Stomach smooth muscle (tissue), 2 donors: ENCODE data around the gene NT5E.
"Not testable (repeated sequence)": the region's sequence is repeated elsewhere in the genome, so short reads cannot be mapped to it uniquely, and the experiment has no call there.

Experiments used
- H3K27ac ChIP-seq: one replicate; pipeline ENCODE4 v1.7.0; 2013; ENCODE audit warnings: mild to moderate bottlenecking, low read length, inconsistent platforms
- H3K27me3 ChIP-seq, 2 donors: one replicate each; pipeline ENCODE4 v1.7.0; 2013; ENCODE audit warnings: low read length in 2 of 2; ENCODE audit not compliant: insufficient read depth in 2 of 2, control insufficient read depth in 1 of 2
- H3K36me3 ChIP-seq, 2 donors: one replicate each; pipeline ENCODE4 v1.7.0; 2013; ENCODE audit warnings: low read length in 2 of 2; ENCODE audit not compliant: control insufficient read depth in 2 of 2, insufficient read depth in 2 of 2
- H3K4me1 ChIP-seq: one replicate; pipeline ENCODE4 v1.7.0; 2013; ENCODE audit warnings: low read length; ENCODE audit not compliant: control insufficient read depth, insufficient read depth
- H3K4me3 ChIP-seq, 2 donors: one replicate each; pipeline ENCODE4 v1.7.0; 2013; ENCODE audit warnings: low read length in 2 of 2
- H3K9ac ChIP-seq, 2 donors: one replicate each; pipeline ENCODE4 v1.7.0; 2013; ENCODE audit warnings: low read length in 2 of 2, mild to moderate bottlenecking in 1 of 2
- H3K9me3 ChIP-seq, 2 donors: one replicate each; pipeline ENCODE4 v1.7.0; 2013; ENCODE audit warnings: low read length in 2 of 2; ENCODE audit not compliant: control insufficient read depth in 2 of 2
- donor health status: healthy.
- donor health status: Pancreatic carcinoma.

The NT5E gene

DNA sequence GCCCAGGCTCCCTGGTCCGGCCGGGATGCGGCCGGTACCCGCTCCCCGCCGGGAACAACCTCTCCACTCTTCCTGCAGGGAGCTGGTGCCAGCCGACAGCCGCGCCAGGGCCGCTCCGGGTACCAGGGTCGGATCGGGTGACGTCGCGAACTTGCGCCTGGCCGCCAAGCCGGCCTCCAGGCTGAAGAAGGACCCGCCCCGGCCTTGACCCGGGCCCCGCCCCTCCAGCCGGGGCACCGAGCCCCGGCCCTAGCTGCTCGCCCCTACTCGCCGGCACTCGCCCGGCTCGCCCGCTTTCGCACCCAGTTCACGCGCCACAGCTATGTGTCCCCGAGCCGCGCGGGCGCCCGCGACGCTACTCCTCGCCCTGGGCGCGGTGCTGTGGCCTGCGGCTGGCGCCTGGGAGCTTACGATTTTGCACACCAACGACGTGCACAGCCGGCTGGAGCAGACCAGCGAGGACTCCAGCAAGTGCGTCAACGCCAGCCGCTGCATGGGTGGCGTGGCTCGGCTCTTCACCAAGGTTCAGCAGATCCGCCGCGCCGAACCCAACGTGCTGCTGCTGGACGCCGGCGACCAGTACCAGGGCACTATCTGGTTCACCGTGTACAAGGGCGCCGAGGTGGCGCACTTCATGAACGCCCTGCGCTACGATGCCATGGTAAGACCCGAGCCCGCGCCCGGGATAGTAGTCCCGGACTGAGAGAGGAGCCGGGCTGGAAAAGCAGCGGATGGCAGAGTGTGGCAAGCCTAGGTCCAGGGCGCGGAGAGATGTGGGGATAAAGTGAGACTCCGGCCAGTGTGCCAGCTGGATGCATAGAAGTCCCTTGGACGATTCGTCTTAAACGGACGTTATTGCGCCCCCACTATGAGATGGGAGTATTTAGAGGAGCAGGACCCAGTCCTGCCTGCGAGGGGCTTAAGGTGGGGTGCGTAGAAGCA lies at the start of gene NT5E:
Gene NT5E (plus strand): TSS at position 266 of the 942 bp plus-strand sequence. CDS start 57 bp downstream, at position 323.
- Histone ChIP-seq H3K27me3 (no peaks in the 10 kb centered on the region), H3K4me1 (peaks cover 15% of the 10 kb centered on the region), H3K4me3 (peak within 1 kb of the TSS; percentile 88 to 95), H3K36me3 (no peaks in the 10 kb centered on the region), H3K9ac (peak within 1 kb of the TSS; percentile 76 to 83), H3K27ac (peak within 1 kb of the TSS; percentile 82), H3K9me3 (no peaks in the 10 kb centered on the region)

- Histone ChIP-seq H3K4me1 (no peaks in the 10 kb centered on the region), H3K36me3 (no peaks in the 10 kb centered on the region), H3K9ac (no peak overlapping the region), H3K27me3 (no peaks in the 10 kb centered on the region), H3K27ac (no peak overlapping the region), H3K9me3 (no peaks in the 10 kb centered on the region), H3K4me3 (no peak overlapping the region)
These were observed 49.6 kb upstream of the NT5E start for GRCh38 chr6:85400331-85400730.

GRCh38 chr6:85401186-85402021 lies 48.5 kb upstream of the NT5E start:
- Histone ChIP-seq H3K4me3 (no peak overlapping the region), H3K27me3 (no peaks in the 10 kb centered on the region), H3K9me3 (no peaks in the 10 kb centered on the region), H3K4me1 (no peaks in the 10 kb centered on the region), H3K9ac (no peak overlapping the region), H3K36me3 (no peaks in the 10 kb centered on the region), H3K27ac (no peak overlapping the region)

GRCh38 chr6:85402071-85402470 lies 47.8 kb upstream of the NT5E start:
- H3K9ac ChIP-seq = no peak overlapping the region
- H3K27me3 ChIP-seq = no peaks in the 10 kb centered on the region
- H3K4me3 ChIP-seq = no peak overlapping the region
- H3K4me1 ChIP-seq = no peaks in the 10 kb centered on the region
- no peaks in the 10 kb centered on the region for H3K9me3 ChIP-seq
- no peak overlapping the region for H3K27ac ChIP-seq
- no peaks in the 10 kb centered on the region for H3K36me3 ChIP-seq

DNA sequence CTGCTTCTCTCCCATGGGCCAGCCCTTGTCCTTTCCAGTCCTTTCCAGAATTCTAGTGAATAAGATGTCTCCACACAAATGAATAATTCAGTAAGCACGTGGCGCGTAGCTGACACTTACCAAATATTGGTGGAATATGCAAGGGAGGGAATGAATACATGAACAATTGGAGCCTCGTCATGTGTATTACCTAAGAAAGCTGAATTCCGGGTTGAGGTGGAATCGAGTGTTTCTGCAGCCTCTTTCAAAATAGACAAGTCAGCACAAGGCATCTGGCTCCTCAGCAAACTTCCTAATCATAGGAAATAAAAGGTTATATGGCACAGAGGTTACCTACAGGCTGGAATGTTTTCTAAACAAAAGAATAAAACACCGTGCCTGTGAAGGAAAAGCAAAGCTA lies 47.0 kb upstream of the NT5E start:
- no peaks in the 10 kb centered on the region for H3K9me3 ChIP-seq
- H3K4me3 ChIP-seq = no peak overlapping the region
- no peak overlapping the region for H3K27ac ChIP-seq
- no peaks in the 10 kb centered on the region for H3K27me3 ChIP-seq
- no peaks in the 10 kb centered on the region for H3K36me3 ChIP-seq
- H3K9ac ChIP-seq = no peak overlapping the region
- no peaks in the 10 kb centered on the region for H3K4me1 ChIP-seq

DNA sequence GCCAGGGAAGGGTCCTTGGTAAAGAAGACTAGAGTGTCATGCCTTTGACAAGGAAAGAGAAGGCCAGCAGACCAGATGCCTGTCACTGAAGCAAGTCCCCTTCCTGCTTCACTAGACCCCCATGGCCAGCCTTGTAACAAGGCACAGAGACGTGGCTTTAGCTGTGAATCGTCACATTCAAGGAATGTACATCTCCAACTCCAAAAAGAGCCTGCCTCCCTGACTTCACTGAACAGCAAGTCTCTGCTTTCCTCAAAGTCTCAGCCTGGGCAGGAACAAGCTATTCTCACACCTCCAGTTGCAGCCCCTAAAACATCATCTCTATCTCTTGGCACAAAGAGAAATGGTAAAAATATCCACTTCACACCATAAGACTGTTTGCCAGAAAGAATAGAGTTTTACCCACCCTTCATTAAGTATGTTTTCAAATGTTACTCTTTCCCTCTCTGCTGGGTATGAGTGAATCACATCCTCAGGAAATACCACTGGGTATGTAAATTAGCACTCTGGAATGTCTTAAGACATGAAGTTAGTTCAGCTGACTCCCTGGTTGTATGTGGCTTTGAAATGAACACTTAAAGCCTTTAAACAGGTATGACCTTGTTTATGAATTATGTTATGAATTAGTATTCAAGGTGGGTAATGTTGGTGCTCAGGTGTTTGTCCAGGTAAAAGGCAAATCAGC lies 46.4 kb upstream of the NT5E start:
- no peak overlapping the region for H3K9ac ChIP-seq
- H3K9me3 ChIP-seq = no peaks in the 10 kb centered on the region
- H3K27me3 ChIP-seq = no peaks in the 10 kb centered on the region
- H3K36me3 ChIP-seq = no peaks in the 10 kb centered on the region
- H3K4me3 ChIP-seq = no peak overlapping the region
- no peak overlapping the region for H3K27ac ChIP-seq
- no peaks in the 10 kb centered on the region for H3K4me1 ChIP-seq

GRCh38 chr6:85404016-85404563 lies 45.8 kb upstream of the NT5E start:
- not testable (repeated sequence) for H3K4me3 ChIP-seq, H3K4me1 ChIP-seq, H3K27ac ChIP-seq, H3K27me3 ChIP-seq, H3K9ac ChIP-seq, H3K36me3 ChIP-seq, H3K9me3 ChIP-seq

DNA sequence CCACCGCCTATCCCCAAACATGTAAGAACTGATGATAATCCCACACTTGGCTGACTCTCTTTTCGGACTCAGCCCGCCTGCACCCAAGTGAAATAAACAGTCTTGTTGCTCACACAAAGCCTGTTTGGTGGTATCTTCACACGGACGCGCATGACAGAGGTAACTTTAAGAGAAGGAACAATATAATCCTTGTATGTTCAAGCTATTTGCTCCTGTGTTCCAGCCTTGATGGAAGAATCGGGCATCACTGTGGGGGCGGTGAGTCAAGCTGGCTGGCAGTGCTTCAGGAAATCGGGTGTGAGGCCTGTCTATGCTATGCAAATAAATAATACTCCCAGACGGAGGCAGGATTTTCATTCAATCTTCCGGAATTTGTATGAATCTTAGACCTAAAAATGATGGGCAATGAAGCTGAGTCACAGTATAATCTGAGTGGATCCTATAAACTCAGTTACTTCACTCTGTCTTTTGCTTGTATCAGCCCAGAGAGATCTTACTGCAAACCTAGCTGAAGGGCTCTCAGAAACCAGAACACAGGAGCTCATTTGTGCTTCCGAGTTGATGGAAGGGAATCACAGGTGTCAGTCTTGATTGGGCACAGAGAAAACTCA lies 45.2 kb upstream of the NT5E start:
- no peaks in the 10 kb centered on the region for H3K9me3 ChIP-seq
- H3K4me1 ChIP-seq = no peaks in the 10 kb centered on the region
- H3K27me3 ChIP-seq = no peaks in the 10 kb centered on the region
- H3K9ac ChIP-seq = no peak overlapping the region
- H3K36me3 ChIP-seq = no peaks in the 10 kb centered on the region
- H3K4me3 ChIP-seq = no peak overlapping the region
- H3K27ac ChIP-seq = no peak overlapping the region

DNA sequence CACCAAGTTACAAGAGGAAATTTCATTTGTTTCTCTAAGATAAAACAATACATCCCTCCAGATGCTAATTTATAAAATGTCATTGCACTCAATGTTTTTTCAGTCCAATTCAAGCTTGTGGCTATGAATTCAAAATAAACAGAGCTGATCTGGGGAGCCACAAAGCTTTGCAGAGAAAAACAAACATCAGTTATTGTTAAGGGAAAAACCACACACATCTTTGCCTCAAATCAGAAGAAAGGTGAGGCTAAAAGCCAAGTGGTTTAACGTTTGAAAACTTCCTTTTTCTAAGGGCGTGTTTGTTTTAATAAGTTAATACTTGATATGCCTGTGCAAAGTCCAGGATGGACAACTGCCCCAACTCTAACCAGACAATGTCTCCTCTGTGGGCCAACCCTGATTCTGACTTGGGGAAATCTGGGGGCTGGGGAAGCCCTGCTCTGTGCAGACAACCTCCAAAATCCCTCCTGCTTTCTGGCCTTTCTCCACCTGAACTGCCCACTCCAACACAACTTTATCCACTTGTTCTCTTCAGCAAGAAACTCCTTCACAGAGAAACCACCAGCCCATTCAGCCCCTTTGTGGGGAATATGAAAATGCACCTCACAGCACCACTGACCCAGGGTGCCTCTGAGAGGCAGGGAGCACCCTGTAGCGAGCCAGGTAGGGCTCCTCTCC lies 44.6 kb upstream of the NT5E start:
- Histone ChIP-seq H3K36me3 (no peaks in the 10 kb centered on the region), H3K9ac (no peak overlapping the region), H3K4me3 (no peak overlapping the region), H3K4me1 (no peaks in the 10 kb centered on the region), H3K27me3 (no peaks in the 10 kb centered on the region), H3K9me3 (no peaks in the 10 kb centered on the region), H3K27ac (no peak overlapping the region)

- H3K4me3 ChIP-seq = no peak overlapping the region
- no peaks in the 10 kb centered on the region for H3K9me3 ChIP-seq
- H3K27ac ChIP-seq = no peak overlapping the region
- no peaks in the 10 kb centered on the region for H3K4me1 ChIP-seq
- no peaks in the 10 kb centered on the region for H3K27me3 ChIP-seq
- H3K9ac ChIP-seq = no peak overlapping the region
- no peaks in the 10 kb centered on the region for H3K36me3 ChIP-seq
These were observed 44.1 kb upstream of the NT5E start for GRCh38 chr6:85405853-85406198.
